Measurements from ENCODE around the gene LUC7L2. TPM values are rescaled to one million over a fixed set of nuclear protein-coding genes. Genes with fewer than 3 reads are reported as not detected.
"Not testable (repeated sequence)": the region's sequence is repeated elsewhere in the genome, so short reads cannot be mapped to it uniquely, and the experiment has no call there.

Gene LUC7L2
- total RNA-seq, 1 experiment from 2014 or later: 66.2 TPM

DNA sequence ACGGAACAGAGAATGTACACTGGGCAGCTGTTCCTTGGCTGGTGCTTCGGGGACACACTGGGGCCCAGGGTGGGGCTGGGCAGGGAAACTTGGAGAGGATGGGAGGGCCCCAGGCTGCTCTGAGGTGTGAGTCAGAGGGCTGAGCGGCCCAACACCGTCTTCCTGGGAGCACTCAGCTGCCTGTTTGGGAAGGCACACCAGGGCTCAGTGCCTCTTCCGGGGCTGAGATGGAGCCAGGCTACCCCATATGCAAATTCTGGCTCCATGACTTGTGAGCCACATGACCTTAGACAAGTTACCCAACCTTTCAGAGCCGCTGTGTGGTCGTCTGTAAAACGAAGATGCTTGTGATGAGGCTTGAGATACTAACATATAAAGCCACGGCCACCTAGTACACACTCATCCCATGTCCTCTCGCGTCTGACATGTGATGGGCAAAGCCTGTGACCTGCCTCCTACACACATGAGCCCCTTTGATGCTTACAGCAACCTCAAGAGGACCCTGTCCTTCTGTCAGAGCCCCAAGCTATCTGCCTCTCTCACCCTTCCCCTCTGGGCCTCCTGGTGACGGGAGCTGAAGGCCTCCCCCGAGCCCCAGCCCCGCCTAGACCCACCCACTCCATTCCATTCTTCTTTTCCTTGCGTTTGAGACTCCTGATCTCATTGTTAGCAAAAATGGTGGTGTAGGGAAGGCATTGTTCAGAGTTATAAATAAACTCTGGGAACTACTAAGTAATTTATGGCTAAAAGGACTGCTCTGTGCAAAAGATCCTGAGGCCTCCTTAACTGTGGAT, 97.7 kb downstream of the LUC7L2 start:
- no peak overlapping the region for H2AFZ ChIP-seq (ENCODE audit: low read length)
- H4K20me1 ChIP-seq (ENCODE audit: insufficient read depth, low read depth, low read length): no peaks in the 10 kb centered on the region
- no peak overlapping the region for H3K4me2 ChIP-seq (ENCODE audit: low read depth, low read length, poor library complexity, severe bottlenecking)
- no peak for DNase-seq
- no peak overlapping the region for H3K4me3 ChIP-seq (ENCODE audit: low read length)
- H3K79me2 ChIP-seq (ENCODE audit: low read length): no peaks in the 10 kb centered on the region
- no peak overlapping the region for H3K9ac ChIP-seq (ENCODE audit: low read length)
- no peaks in the 10 kb centered on the region for H3K36me3 ChIP-seq (ENCODE audit: insufficient read depth, low read length)
- H3K9me2 ChIP-seq (replicated peaks; ENCODE audit: insufficient read depth, low read length): no peaks in the 10 kb centered on the region
- H3K9me3 ChIP-seq (ENCODE audit: low read length): no peaks in the 10 kb centered on the region
- no peak overlapping the region for H3K27ac ChIP-seq (ENCODE audit: low read length)
- H3K4me1 ChIP-seq (ENCODE audit: low read length): no peaks in the 10 kb centered on the region
- no peaks in the 10 kb centered on the region for H3K27me3 ChIP-seq (ENCODE audit: low read length)

DNA sequence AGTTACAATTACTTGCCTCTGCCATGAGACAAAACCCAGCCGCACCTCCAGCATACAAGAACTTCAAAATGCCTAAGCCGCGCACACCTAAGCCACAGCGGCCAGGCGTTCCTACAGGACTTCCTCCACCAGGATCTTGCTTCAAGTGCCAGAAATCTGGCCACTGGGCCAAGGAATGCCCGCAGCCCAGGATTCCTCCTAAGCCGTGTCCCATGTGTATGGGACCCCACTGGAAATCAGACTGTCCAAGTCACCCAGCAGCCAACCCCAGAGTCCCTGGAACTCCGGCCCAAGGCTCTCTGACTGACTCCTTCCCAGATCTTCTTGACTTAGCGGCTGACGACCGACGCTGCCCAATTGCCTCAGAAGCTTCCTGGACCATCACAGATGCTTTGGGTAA, 103.7 kb downstream of the LUC7L2 start:
- H3K4me1 ChIP-seq (ENCODE audit: low read length); H4K20me1 ChIP-seq (ENCODE audit: insufficient read depth, low read depth, low read length): not testable (repeated sequence)

DNA sequence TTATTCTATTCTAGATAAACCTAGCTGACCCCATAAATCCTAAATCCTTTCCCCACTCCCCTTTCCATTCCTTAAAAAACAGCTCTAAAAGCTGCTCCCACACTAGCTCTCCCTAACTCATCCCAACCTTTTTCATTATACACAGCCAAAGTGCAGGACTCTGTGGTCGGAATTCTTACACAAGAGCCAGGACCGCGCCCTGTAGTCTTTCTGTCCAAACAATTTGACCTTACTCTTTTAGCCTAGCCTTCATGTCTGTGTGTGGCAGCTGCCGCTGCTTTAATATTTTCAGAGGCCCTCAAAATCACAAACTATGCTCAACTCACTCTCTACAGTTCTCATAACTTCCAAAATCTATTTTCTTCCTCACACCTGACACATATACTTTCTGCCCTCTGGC, 104.8 kb downstream of the LUC7L2 start:
- H3K4me2 ChIP-seq (ENCODE audit: low read depth, low read length, poor library complexity, severe bottlenecking); H3K9ac ChIP-seq (ENCODE audit: low read length); DNase-seq; H4K20me1 ChIP-seq (ENCODE audit: insufficient read depth, low read depth, low read length); H3K4me3 ChIP-seq (ENCODE audit: low read length); H3K36me3 ChIP-seq (ENCODE audit: insufficient read depth, low read length); H3K4me1 ChIP-seq (ENCODE audit: low read length); H3K27me3 ChIP-seq (ENCODE audit: low read length); H3K27ac ChIP-seq (ENCODE audit: low read length); H3K9me3 ChIP-seq (ENCODE audit: low read length); H3K79me2 ChIP-seq (ENCODE audit: low read length); H2AFZ ChIP-seq (ENCODE audit: low read length); H3K9me2 ChIP-seq (replicated peaks; ENCODE audit: insufficient read depth, low read length): not testable (repeated sequence)

More for the DNA sequence above, 103.7 kb downstream of the LUC7L2 start:
- not testable (repeated sequence) for H3K9ac ChIP-seq (ENCODE audit: low read length); H3K36me3 ChIP-seq (ENCODE audit: insufficient read depth, low read length); H3K9me3 ChIP-seq (ENCODE audit: low read length); H3K9me2 ChIP-seq (replicated peaks; ENCODE audit: insufficient read depth, low read length); H3K79me2 ChIP-seq (ENCODE audit: low read length); DNase-seq; H3K27me3 ChIP-seq (ENCODE audit: low read length); H2AFZ ChIP-seq (ENCODE audit: low read length); H3K4me2 ChIP-seq (ENCODE audit: low read depth, low read length, poor library complexity, severe bottlenecking); H3K27ac ChIP-seq (ENCODE audit: low read length); H3K4me3 ChIP-seq (ENCODE audit: low read length)

DNA sequence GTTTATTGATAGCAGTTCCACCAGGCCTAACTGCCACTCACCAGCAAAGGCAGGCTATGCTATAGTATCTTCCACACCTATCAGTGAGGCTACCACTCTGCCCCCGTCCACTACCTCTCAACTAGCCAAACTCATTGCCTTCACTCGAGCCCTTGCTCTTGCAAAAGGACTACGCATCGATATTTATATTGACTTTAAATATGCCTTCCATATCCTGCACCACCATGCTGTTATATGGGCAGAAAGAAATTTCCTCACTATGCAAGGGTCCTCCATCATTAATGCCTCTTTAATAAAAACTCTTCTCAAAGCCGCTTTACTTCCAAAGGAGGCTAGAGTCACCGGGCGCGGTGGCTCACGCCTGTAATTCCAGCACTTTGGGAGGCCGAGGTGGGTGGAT, 105.4 kb downstream of the LUC7L2 start:
- not testable (repeated sequence) for H3K27me3 ChIP-seq (ENCODE audit: low read length); H3K36me3 ChIP-seq (ENCODE audit: insufficient read depth, low read length); H3K9me3 ChIP-seq (ENCODE audit: low read length); H3K79me2 ChIP-seq (ENCODE audit: low read length); H3K4me3 ChIP-seq (ENCODE audit: low read length); H4K20me1 ChIP-seq (ENCODE audit: insufficient read depth, low read depth, low read length); H3K27ac ChIP-seq (ENCODE audit: low read length); H3K9me2 ChIP-seq (replicated peaks; ENCODE audit: insufficient read depth, low read length); DNase-seq; H2AFZ ChIP-seq (ENCODE audit: low read length); H3K9ac ChIP-seq (ENCODE audit: low read length); H3K4me2 ChIP-seq (ENCODE audit: low read depth, low read length, poor library complexity, severe bottlenecking); H3K4me1 ChIP-seq (ENCODE audit: low read length)

DNA sequence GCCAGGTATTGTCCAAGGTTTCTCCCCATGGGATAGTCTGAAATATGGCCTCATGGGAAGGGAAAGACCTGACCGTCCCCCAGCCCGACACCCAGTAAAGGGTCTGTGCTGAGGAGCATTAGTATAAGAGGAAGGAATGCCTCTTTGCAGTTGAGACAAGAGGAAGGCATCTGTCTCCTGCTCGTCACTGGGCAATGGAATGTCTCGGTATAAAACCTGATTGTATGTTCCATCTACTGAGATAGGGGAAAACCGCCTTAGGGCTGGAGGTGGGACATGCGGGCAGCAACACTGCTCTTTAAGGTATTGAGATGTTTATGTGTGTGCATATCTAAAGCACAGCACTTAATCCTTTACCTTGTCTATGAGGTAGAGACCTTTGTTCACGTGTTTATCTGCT, 108.0 kb downstream of the LUC7L2 start:
- not testable (repeated sequence) for H3K4me2 ChIP-seq (ENCODE audit: low read depth, low read length, poor library complexity, severe bottlenecking); H3K9ac ChIP-seq (ENCODE audit: low read length); H3K9me3 ChIP-seq (ENCODE audit: low read length); H4K20me1 ChIP-seq (ENCODE audit: insufficient read depth, low read depth, low read length); H3K36me3 ChIP-seq (ENCODE audit: insufficient read depth, low read length); DNase-seq; H3K4me1 ChIP-seq (ENCODE audit: low read length); H3K27ac ChIP-seq (ENCODE audit: low read length); H2AFZ ChIP-seq (ENCODE audit: low read length); H3K79me2 ChIP-seq (ENCODE audit: low read length); H3K9me2 ChIP-seq (replicated peaks; ENCODE audit: insufficient read depth, low read length); H3K4me3 ChIP-seq (ENCODE audit: low read length); H3K27me3 ChIP-seq (ENCODE audit: low read length)

DNA sequence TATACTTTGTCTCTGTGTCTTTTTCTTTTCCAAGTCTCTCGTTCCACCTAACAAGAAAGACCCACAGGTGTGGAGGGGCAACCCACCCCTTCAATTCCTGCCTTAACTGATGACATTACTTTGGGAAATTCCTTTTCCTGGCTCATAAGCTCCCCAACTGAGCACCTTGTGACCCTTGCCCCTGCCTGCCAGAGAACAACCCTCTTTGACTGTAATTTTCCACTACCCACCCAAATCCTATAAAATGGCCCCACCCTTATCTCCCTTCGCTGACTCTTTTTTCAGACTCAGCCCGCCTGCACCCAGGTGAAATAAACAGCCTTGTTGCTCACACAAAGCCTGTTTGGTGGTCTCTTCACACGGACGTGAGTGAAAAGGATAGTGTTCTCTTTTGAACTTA, 108.6 kb downstream of the LUC7L2 start:
- DNase-seq; H3K79me2 ChIP-seq (ENCODE audit: low read length); H3K9ac ChIP-seq (ENCODE audit: low read length); H3K36me3 ChIP-seq (ENCODE audit: insufficient read depth, low read length); H3K4me1 ChIP-seq (ENCODE audit: low read length); H3K4me3 ChIP-seq (ENCODE audit: low read length); H4K20me1 ChIP-seq (ENCODE audit: insufficient read depth, low read depth, low read length); H3K27ac ChIP-seq (ENCODE audit: low read length); H3K9me2 ChIP-seq (replicated peaks; ENCODE audit: insufficient read depth, low read length); H3K4me2 ChIP-seq (ENCODE audit: low read depth, low read length, poor library complexity, severe bottlenecking); H3K9me3 ChIP-seq (ENCODE audit: low read length); H2AFZ ChIP-seq (ENCODE audit: low read length); H3K27me3 ChIP-seq (ENCODE audit: low read length): not testable (repeated sequence)

DNA sequence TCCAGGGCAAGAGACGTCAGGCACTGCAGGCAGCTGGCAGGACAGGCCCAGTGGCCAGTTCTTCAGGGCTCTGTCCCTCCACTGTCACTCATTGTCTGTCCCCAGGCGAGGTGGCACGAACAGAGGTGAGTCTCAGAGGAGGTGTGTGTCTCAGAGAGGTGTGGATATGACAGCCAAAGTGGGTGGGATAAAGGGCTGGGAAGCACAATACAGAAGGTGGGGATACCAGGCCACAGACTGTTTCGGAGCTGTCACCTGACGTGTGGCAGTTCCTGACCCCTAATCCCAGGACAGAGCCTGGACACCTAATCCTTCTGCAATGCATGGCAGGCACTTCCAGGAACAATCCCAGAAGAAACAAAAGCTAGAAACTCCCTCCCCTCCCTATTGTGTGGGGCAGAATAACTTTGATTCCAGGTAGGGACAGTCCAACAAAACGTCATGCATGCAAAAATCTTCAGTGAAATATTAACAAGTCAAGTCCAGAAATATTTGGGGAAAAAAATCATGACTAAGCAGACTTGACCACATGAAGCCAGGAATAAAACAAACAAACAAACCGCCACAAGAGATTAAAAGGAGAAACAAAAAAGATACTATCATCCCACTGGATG, 112.2 kb downstream of the LUC7L2 start:
- no peak overlapping the region for H3K4me3 ChIP-seq (ENCODE audit: low read length)
- H2AFZ ChIP-seq (ENCODE audit: low read length): no peak overlapping the region
- H3K79me2 ChIP-seq (ENCODE audit: low read length): no peaks in the 10 kb centered on the region
- no peaks in the 10 kb centered on the region for H4K20me1 ChIP-seq (ENCODE audit: insufficient read depth, low read depth, low read length)
- H3K9ac ChIP-seq (ENCODE audit: low read length): no peak overlapping the region
- H3K9me3 ChIP-seq (ENCODE audit: low read length): no peaks in the 10 kb centered on the region
- H3K4me1 ChIP-seq (ENCODE audit: low read length): no peaks in the 10 kb centered on the region
- no peak overlapping the region for H3K27ac ChIP-seq (ENCODE audit: low read length)
- no peaks in the 10 kb centered on the region for H3K27me3 ChIP-seq (ENCODE audit: low read length)
- H3K36me3 ChIP-seq (ENCODE audit: insufficient read depth, low read length): no peaks in the 10 kb centered on the region
- no peak overlapping the region for H3K4me2 ChIP-seq (ENCODE audit: low read depth, low read length, poor library complexity, severe bottlenecking)
- DNase-seq: no peak
- no peaks in the 10 kb centered on the region for H3K9me2 ChIP-seq (replicated peaks; ENCODE audit: insufficient read depth, low read length)

Data from Karpas-422 (cell line).